ENCODE data around the gene KCNJ10.

- TF ChIP-seq EP300 (IDR thresholded peaks at IDR 0.05; ENCODE audit: low read depth in 2 of 2, low read length in 2 of 2) (no peak), EP300 (CRISPR knock-in tag; IDR thresholded peaks at IDR 0.05; ENCODE audit: borderline replicate concordance) (no peak), ZBTB8A (CRISPR knock-in tag; IDR thresholded peaks at IDR 0.05; ENCODE audit: borderline replicate concordance, low read depth) (no peak), SRY (CRISPR knock-in tag; IDR thresholded peaks at IDR 0.05) (no peak), TAF1 (CRISPR knock-in tag; IDR thresholded peaks at IDR 0.05) (no peak), EED (CRISPR knock-in tag; IDR thresholded peaks at IDR 0.05) (no peak), HOXA5 (CRISPR knock-in tag; IDR thresholded peaks at IDR 0.05) (no peak), YY1 (IDR thresholded peaks at IDR 0.05; ENCODE audit: insufficient read depth, insufficient replicate concordance, low read depth, low read length) (no peak), ZNF816 (CRISPR knock-in tag; IDR thresholded peaks at IDR 0.05; ENCODE audit: borderline replicate concordance) (no peak), ZNF558 (CRISPR knock-in tag; IDR thresholded peaks at IDR 0.05; ENCODE audit: borderline replicate concordance) (no peak), ELF4 (CRISPR knock-in tag; IDR thresholded peaks at IDR 0.05; ENCODE audit: borderline replicate concordance) (no peak)
- TF ChIP-seq, protein P1, sequence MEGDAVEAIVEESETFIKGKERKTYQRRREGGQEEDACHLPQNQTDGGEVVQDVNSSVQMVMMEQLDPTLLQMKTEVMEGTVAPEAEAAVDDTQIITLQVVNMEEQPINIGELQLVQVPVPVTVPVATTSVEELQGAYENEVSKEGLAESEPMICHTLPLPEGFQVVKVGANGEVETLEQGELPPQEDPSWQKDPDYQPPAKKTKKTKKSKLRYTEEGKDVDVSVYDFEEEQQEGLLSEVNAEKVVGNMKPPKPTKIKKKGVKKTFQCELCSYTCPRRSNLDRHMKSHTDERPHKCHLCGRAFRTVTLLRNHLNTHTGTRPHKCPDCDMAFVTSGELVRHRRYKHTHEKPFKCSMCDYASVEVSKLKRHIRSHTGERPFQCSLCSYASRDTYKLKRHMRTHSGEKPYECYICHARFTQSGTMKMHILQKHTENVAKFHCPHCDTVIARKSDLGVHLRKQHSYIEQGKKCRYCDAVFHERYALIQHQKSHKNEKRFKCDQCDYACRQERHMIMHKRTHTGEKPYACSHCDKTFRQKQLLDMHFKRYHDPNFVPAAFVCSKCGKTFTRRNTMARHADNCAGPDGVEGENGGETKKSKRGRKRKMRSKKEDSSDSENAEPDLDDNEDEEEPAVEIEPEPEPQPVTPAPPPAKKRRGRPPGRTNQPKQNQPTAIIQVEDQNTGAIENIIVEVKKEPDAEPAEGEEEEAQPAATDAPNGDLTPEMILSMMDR (CRISPR knock-in tag; IDR thresholded peaks at IDR 0.05) = no peak
Observed at GRCh38 chr1:160011781-160012180, 58.2 kb downstream of the KCNJ10 start.

All from HepG2 (cell line).